CD14-positive monocyte (primary cell): Measurements from ENCODE around the gene ANO2. TPM values are rescaled to one million over a fixed set of nuclear protein-coding genes. Genes with fewer than 3 reads are reported as not detected.

Experiments used
- DNase-seq, 3 donors: peaks; one replicate each; pipeline ENCODE4 v3.0.0-alpha.2; 2011 to 2022
- H2AFZ ChIP-seq: 2 replicates; pipeline ENCODE4 v1.6.0; 2012; ENCODE audit warnings: mild to moderate bottlenecking, low read depth, low read length, inconsistent platforms; ENCODE audit not compliant: insufficient read depth, poor library complexity, severe bottlenecking
- H3K27ac ChIP-seq, 2 donors: 1 replicate in 1 of 2; 2 replicates in 1 of 2; pipeline ENCODE4 v1.5.1; 2012 to 2013; ENCODE audit warnings: low read length in 2 of 2, control low read depth in 1 of 2, inconsistent platforms in 1 of 2, low read depth in 1 of 2, mild to moderate bottlenecking in 1 of 2
- H3K27me3 ChIP-seq, 2 donors: one replicate each; pipeline versions ENCODE4 v1.6.0 to v1.6.1; 2011 to 2013; ENCODE audit warnings: low read length in 2 of 2; ENCODE audit not compliant: control insufficient read depth in 2 of 2, insufficient read depth in 2 of 2
- H3K36me3 ChIP-seq, 2 donors: replicated peaks in 1 of 2; 1 replicate in 1 of 2; 2 replicates in 1 of 2; pipeline versions ENCODE4 v1.5.1 to v1.6.1; 2012 to 2013; ENCODE audit warnings: low read length in 2 of 2, control low read depth in 1 of 2, inconsistent platforms in 1 of 2, mild to moderate bottlenecking in 1 of 2; ENCODE audit not compliant: insufficient read depth in 2 of 2, control insufficient read depth in 1 of 2
- H3K4me1 ChIP-seq, 2 donors: 1 replicate in 1 of 2; 2 replicates in 1 of 2; pipeline versions ENCODE4 v1.5.1 to v1.6.1; 2012 to 2013; ENCODE audit warnings: low read length in 2 of 2, control low read depth in 1 of 2, inconsistent platforms in 1 of 2, mild to moderate bottlenecking in 1 of 2, moderate library complexity in 1 of 2; ENCODE audit not compliant: insufficient read depth in 2 of 2, control insufficient read depth in 1 of 2
- H3K4me2 ChIP-seq: replicated peaks from 2 replicates; pipeline ENCODE3; 2012; ENCODE audit warnings: low read length, moderate library complexity, mild to moderate bottlenecking; ENCODE audit not compliant: poor library complexity, severe bottlenecking; ENCODE audit errors: extremely low read depth
- H3K4me3 ChIP-seq, 3 experiments: fragments of 200-600 bp in 1 of 3; sonication (generic) in 1 of 3; replicated peaks in 1 of 3; 1 replicate in 2 of 3; 2 replicates in 1 of 3; pipeline ENCODE4 v1.5.1; 2011 to 2013; ENCODE audit warnings: low read length in 3 of 3, mild to moderate bottlenecking in 3 of 3, control low read depth in 2 of 3, low read depth in 2 of 3, inconsistent platforms in 1 of 3, moderate library complexity in 1 of 3
- H3K79me2 ChIP-seq: 2 replicates; pipeline ENCODE4 v1.6.0; 2012; ENCODE audit warnings: mild to moderate bottlenecking, control low read depth, inconsistent platforms, low read length, moderate library complexity; ENCODE audit not compliant: insufficient read depth
- H3K9ac ChIP-seq: 2 replicates; pipeline ENCODE4 v1.6.0; 2017; ENCODE audit warnings: low read length, mild to moderate bottlenecking; ENCODE audit not compliant: insufficient read depth, poor library complexity, severe bottlenecking
- H3K9me3 ChIP-seq, 2 donors: replicated peaks in 1 of 2; 1 replicate in 1 of 2; 2 replicates in 1 of 2; pipeline versions ENCODE4 v1.5.1 to v1.6.1; 2012 to 2013; ENCODE audit warnings: low read length in 2 of 2, control low read depth in 1 of 2; ENCODE audit not compliant: control insufficient read depth in 1 of 2, insufficient read depth in 1 of 2
- H4K20me1 ChIP-seq: 2 replicates; pipeline ENCODE4 v1.6.0; 2012; ENCODE audit warnings: mild to moderate bottlenecking, low read length, control low read depth, moderate library complexity; ENCODE audit not compliant: insufficient read depth
- H3K27ac Mint-ChIP-seq, 7 donors: one replicate each; pipeline ENCODE4 v1.8.0; 2020; ENCODE audit warnings: mild to moderate bottlenecking in 7 of 7, mixed read lengths in 7 of 7, moderate library complexity in 6 of 7, inconsistent platforms in 2 of 7
- H3K27me3 Mint-ChIP-seq, 3 donors: one replicate each; pipeline ENCODE4 v1.8.0; 2021 to 2022; ENCODE audit warnings: low read depth in 3 of 3, mild to moderate bottlenecking in 3 of 3, mixed read lengths in 3 of 3, moderate library complexity in 3 of 3, inconsistent platforms in 1 of 3
- H3K36me3 Mint-ChIP-seq, 2 donors: one replicate each; pipeline ENCODE4 v1.8.0; 2020; ENCODE audit warnings: mixed read lengths in 2 of 2, inconsistent platforms in 1 of 2, mild to moderate bottlenecking in 1 of 2
- H3K4me1 Mint-ChIP-seq: one replicate; pipeline ENCODE4 v1.8.0; 2020; ENCODE audit warnings: mild to moderate bottlenecking, mixed read lengths
- H3K4me3 Mint-ChIP-seq, 2 donors: one replicate each; pipeline ENCODE4 v1.8.0; 2020; ENCODE audit warnings: mild to moderate bottlenecking in 2 of 2, mixed read lengths in 2 of 2, moderate library complexity in 1 of 2
- H3K9me3 Mint-ChIP-seq, 7 donors: one replicate each; pipeline ENCODE4 v1.8.0; 2020 to 2022; ENCODE audit warnings: mixed read lengths in 7 of 7, mild to moderate bottlenecking in 6 of 7, moderate library complexity in 6 of 7, inconsistent platforms in 2 of 7
- CTCF ChIP-seq: fragments of 200-600 bp; IDR thresholded peaks from one replicate; pipeline ENCODE4 v1.8.0; 2022; ENCODE audit warnings: antibody characterized with exemption, mild to moderate bottlenecking
- WGBS: methylation state at CpG from one replicate; pipeline ENCODE4 v1.1.5; 2013; ENCODE audit warnings: missing lambda C conversion rate; ENCODE audit not compliant: insufficient coverage; 5-methylcytosine and 5-hydroxymethylcytosine counted together
- intact Hi-C, 2 donors: fragments of 100-400 bp; cut with micrococcal nuclease; formaldehyde crosslinking; loops; one replicate each; pipeline versions ENCODE4 v1.15.0 to v1.15.1; 2023
- polyA plus RNA-seq, 3 donors: library from polyadenylated mRNA; depleted of rRNA in 1 of 3; unstranded in 2 of 3; stranded (reverse) in 1 of 3; fragments of 300-500 nt in 2 of 3; fragments of >200 nt in 1 of 3; fragmentation: Illumina TruSeq in 2 of 3; gene quantifications; 1 replicate in 2 of 3; 2 replicates in 1 of 3; pipeline ENCODE4 v1.2.3, GENCODE V29; 2012 to 2021

The ANO2 gene
- polyA plus RNA-seq, 3 donors: not detected

GRCh38 chr12:5910790-5911548, 34.1 kb downstream of the ANO2 start:
- H3K27ac Mint-ChIP-seq: peak overlapping the region in 1 of 7 donors; percentile 64
- no peak overlapping the region for H3K9ac ChIP-seq
- H3K4me3 ChIP-seq: no peak overlapping the region
- no peaks in the 10 kb centered on the region for H3K9me3 ChIP-seq
- H3K27me3 Mint-ChIP-seq: peaks cover under 1 to 3% (median 1%) of the 10 kb centered on the region in 3 donors
- WGBS: 93% methylated on average over 3 of the region's 7 CpGs
- H3K4me2 ChIP-seq: no peak overlapping the region
- H3K9me3 Mint-ChIP-seq: peaks cover 0 to 3% (median 0%) of the 10 kb centered on the region in 7 donors
- no peaks in the 10 kb centered on the region for H3K27me3 ChIP-seq
- H3K27ac ChIP-seq: no peak overlapping the region
- no peak for TF ChIP-seq CTCF
- no peak overlapping the region for H2AFZ ChIP-seq
- H4K20me1 ChIP-seq: no peaks in the 10 kb centered on the region
- no peaks in the 10 kb centered on the region for H3K79me2 ChIP-seq
- DNase-seq: no peak
- no peaks in the 10 kb centered on the region for H3K4me1 ChIP-seq
- no peaks in the 10 kb centered on the region for H3K36me3 Mint-ChIP-seq
- H3K36me3 ChIP-seq: no peaks in the 10 kb centered on the region
- H3K4me3 Mint-ChIP-seq: no peak overlapping the region
- H3K4me1 Mint-ChIP-seq: no peaks in the 10 kb centered on the region
- intact Hi-C loops: no loop called here

- Mint-ChIP-seq H3K27me3 (peaks cover 1 to 3% (median 2%) of the 10 kb centered on the region in 3 donors), H3K36me3 (no peaks in the 10 kb centered on the region), H3K9me3 (peaks cover 0 to 3% (median 0%) of the 10 kb centered on the region in 7 donors), H3K4me3 (no peak overlapping the region), H3K4me1 (no peaks in the 10 kb centered on the region), H3K27ac (no peak overlapping the region)
- H3K4me3 ChIP-seq: no peak overlapping the region
- no peaks in the 10 kb centered on the region for H3K36me3 ChIP-seq
- H3K79me2 ChIP-seq: no peaks in the 10 kb centered on the region
- H3K27ac ChIP-seq: no peak overlapping the region
- H3K4me1 ChIP-seq: no peaks in the 10 kb centered on the region
- no peaks in the 10 kb centered on the region for H3K27me3 ChIP-seq
- 73% methylated on average over 1 of the region's 5 CpGs for WGBS
- H3K9me3 ChIP-seq: no peaks in the 10 kb centered on the region
- intact Hi-C loops: no loop called here
- no peak overlapping the region for H2AFZ ChIP-seq
- H4K20me1 ChIP-seq: no peaks in the 10 kb centered on the region
- H3K9ac ChIP-seq: no peak overlapping the region
- H3K4me2 ChIP-seq: no peak overlapping the region
- no peak for DNase-seq
- no peak for TF ChIP-seq CTCF
Measured at GRCh38 chr12:5909560-5909959, 35.5 kb downstream of the ANO2 start.
